Hematopoietic multipotent progenitor cell treated with erythropoietin and hydrocortisone succinate and interleukin-3 and kit ligand, for 15 days (in vitro differentiated cells): Measurements from ENCODE around the gene ENAH.

Source experiments
- DNase-seq: peaks from one replicate; pipeline ENCODE4 v3.0.0-alpha.2; 2015; ENCODE audit warnings: low spot score

The ENAH gene

GRCh38 chr1:225602590-225603206 lies 50.2 kb downstream of the ENAH start:
- no peak for DNase-seq

- DNase-seq, result no peak
Observed at GRCh38 chr1:225601902-225602589, 50.9 kb downstream of the ENAH start.

GRCh38 chr1:225598847-225599246 lies 54.1 kb downstream of the ENAH start:
- DNase-seq, result no peak

- DNase-seq, result no peak
Observed at GRCh38 chr1:225597926-225598575, 54.9 kb downstream of the ENAH start.

GRCh38 chr1:225596736-225597135 lies 56.2 kb downstream of the ENAH start:
- no peak for DNase-seq

GRCh38 chr1:225595974-225596551 lies 56.9 kb downstream of the ENAH start:
- no peak for DNase-seq

- no peak for DNase-seq
Observed at GRCh38 chr1:225595452-225595851, 57.5 kb downstream of the ENAH start.

- DNase-seq, result no peak
Observed at GRCh38 chr1:225593414-225593813, 59.5 kb downstream of the ENAH start.

- no peak for DNase-seq
Observed at GRCh38 chr1:225592362-225593025, 60.4 kb downstream of the ENAH start.

- no peak for DNase-seq
Observed at GRCh38 chr1:225587310-225587709, 65.6 kb downstream of the ENAH start.

GRCh38 chr1:225581186-225581585 lies 71.7 kb downstream of the ENAH start:
- no peak for DNase-seq

- DNase-seq, result no peak
Observed at GRCh38 chr1:225580238-225581099, 72.5 kb downstream of the ENAH start.

- DNase-seq, result no peak
Observed at GRCh38 chr1:225578251-225578977, 74.5 kb downstream of the ENAH start.

GRCh38 chr1:225577241-225577640 lies 75.7 kb downstream of the ENAH start:
- DNase-seq, result no peak

- no peak for DNase-seq
Observed at GRCh38 chr1:225573216-225573615, 79.7 kb downstream of the ENAH start.

- DNase-seq, result no peak
Observed at GRCh38 chr1:225572422-225572821, 80.5 kb downstream of the ENAH start.

- DNase-seq, result no peak
Observed at GRCh38 chr1:225567789-225568188, 85.1 kb downstream of the ENAH start.

- no peak for DNase-seq
Observed at GRCh38 chr1:225565847-225566246, 87.1 kb downstream of the ENAH start.

GRCh38 chr1:225561675-225562074 lies 91.2 kb downstream of the ENAH start:
- DNase-seq, result no peak

GRCh38 chr1:225559902-225560301 lies 93.0 kb downstream of the ENAH start:
- DNase-seq, result no peak

- no peak for DNase-seq
Observed at GRCh38 chr1:225559326-225559725, 93.6 kb downstream of the ENAH start.
